Measurements from ENCODE around the gene SPINDOC. TPM values are rescaled to one million over a fixed set of nuclear protein-coding genes. Genes with fewer than 3 reads are reported as not detected.

Gene SPINDOC
- total and polyA plus RNA-seq, 11 donors, result 7.8 to 12.0 (median 10.9) TPM

GRCh38 chr11:63811522-63811921 is 1.7 kb upstream of the SPINDOC start:
- no peak for DNase-seq
- peaks cover 6 to 26% (median 21%) of the 10 kb centered on the region in 12 donors for H3K4me1 ChIP-seq
- ATAC-seq, result no peak
- H3K27ac ChIP-seq, result no peak overlapping the region
- no peak for TF ChIP-seq CTCF (IDR thresholded peaks at IDR 0.05)
- no peak for TF ChIP-seq POLR2A (IDR thresholded peaks at IDR 0.05)
- intact Hi-C loops (cut with DNase I), result loop anchor here in 8 of 10 donors (5.0 kb wide), 2 partner anchors 39 to 44 kb away; partner anchors contain the start of gene ZFTA (in 7 of the 8)
- peaks cover 0 to 6% (median 3%) of the 10 kb centered on the region in 9 donors for H3K36me3 ChIP-seq
- no peak overlapping the region for H3K4me3 ChIP-seq
- no peaks in the 10 kb centered on the region for H3K27me3 ChIP-seq
- H3K9me3 ChIP-seq, result no peaks in the 10 kb centered on the region
- 76 to 87% (median 85%) methylated on average over 3 of the region's 3 CpGs for WGBS, 4 donors

DNA sequence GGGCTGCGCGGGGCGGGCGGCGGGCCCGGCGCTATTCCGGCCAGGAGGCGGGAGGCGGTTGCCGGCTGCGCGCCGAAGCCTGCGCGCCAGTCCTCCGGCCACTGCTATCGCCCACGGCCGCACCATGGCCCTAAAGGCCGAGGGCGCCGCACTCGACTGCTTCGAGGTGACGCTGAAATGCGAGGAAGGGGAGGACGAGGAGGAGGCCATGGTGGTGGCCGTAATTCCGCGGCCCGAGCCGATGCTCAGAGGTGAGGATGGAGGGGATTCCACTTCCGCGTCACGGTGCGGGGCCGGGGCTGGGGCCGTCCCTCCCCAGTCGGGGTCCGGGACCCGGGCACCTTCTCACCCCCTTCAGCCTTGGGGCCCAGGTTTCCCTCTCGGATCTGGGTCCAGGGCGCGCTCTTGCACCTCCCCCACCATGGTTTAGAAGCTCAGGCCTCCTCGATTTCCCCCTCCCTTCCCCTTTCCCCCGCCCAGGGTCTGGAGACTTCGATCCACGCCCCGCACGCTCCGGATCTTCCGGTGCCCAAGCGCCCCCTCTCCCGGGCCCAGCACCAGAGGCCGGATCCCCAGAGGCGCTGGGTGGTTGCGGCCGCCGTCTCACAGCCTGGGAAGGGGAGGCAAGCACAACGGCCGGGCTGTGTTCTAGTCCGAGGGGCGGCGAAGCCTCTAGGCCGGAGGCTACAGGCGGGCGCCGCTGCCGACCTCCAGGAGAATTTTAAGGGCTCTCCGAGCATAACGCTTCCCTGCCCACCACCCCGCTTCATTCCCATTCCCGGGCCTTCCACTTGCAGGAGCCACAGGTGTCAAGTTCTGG is 517 bp downstream of the SPINDOC start:
- ATAC-seq (peak; percentile 35 to 64 (median 50)), DNase-seq (peak; percentile 47 to 78 (median 61))
- no peaks in the 10 kb centered on the region for H3K27me3 ChIP-seq
- H3K4me3 ChIP-seq, result peak overlapping the region; percentile 72 to 100 (median 90)
- intact Hi-C loops (cut with DNase I), result loop anchor here (1.0 to 5.0 kb wide), 4 partner anchors 41 to 46 kb away; partner anchors contain the start of gene ZFTA (in 8 of the 10)
- H3K9me3 ChIP-seq, result no peaks in the 10 kb centered on the region
- peaks cover 6 to 28% (median 21%) of the 10 kb centered on the region in 12 donors for H3K4me1 ChIP-seq
- peak overlapping the region in 11 of 12 donors; percentile 63 to 89 (median 80) for H3K27ac ChIP-seq
- peaks cover 0 to 24% (median 18%) of the 10 kb centered on the region in 9 donors for H3K36me3 ChIP-seq
- TF ChIP-seq POLR2A (IDR thresholded peaks at IDR 0.05), result no peak
- peak in 1 of 12 donors; percentile 3 for TF ChIP-seq CTCF (IDR thresholded peaks at IDR 0.05)
- 0 to 1% (median 1%) methylated on average over 53 to 74 of the region's 74 CpGs for WGBS, 4 donors

GRCh38 chr11:63814383-63814736 is 1.1 kb downstream of the SPINDOC start:
- 16 to 29% (median 25%) methylated on average over 7 of the region's 7 CpGs for WGBS, 4 donors
- H3K4me1 ChIP-seq, result peaks cover 6 to 28% (median 21%) of the 10 kb centered on the region in 12 donors

More at GRCh38 chr11:63814383-63814736, 1.1 kb downstream of the SPINDOC start:
- H3K9me3 ChIP-seq, result no peaks in the 10 kb centered on the region
- no peaks in the 10 kb centered on the region for H3K27me3 ChIP-seq
- no peak for DNase-seq
- peak overlapping the region in 8 of 12 donors; percentile 73 to 89 (median 84) for H3K27ac ChIP-seq
- peak overlapping the region; percentile 72 to 100 (median 90) for H3K4me3 ChIP-seq
- no peak for TF ChIP-seq POLR2A (IDR thresholded peaks at IDR 0.05)
- TF ChIP-seq CTCF (IDR thresholded peaks at IDR 0.05), result no peak
- H3K36me3 ChIP-seq, result peaks cover 0 to 29% (median 24%) of the 10 kb centered on the region in 9 donors
- ATAC-seq, result no peak
- intact Hi-C loops (cut with DNase I), result loop anchor here in 8 of 10 donors (5.0 kb wide), 2 partner anchors 42 to 47 kb away; partner anchors contain the start of gene ZFTA (in 7 of the 8)

All from heart left ventricle (tissue), 16 donors.